GM21390 (cell line): ENCODE results near the gene ADCY9.
"Not testable (repeated sequence)": the region's sequence is repeated elsewhere in the genome, so short reads cannot be mapped to it uniquely, and the experiment has no call there.

Experiments
- ATAC-seq: cut with Tn5 transposase; IDR thresholded peaks from one replicate; pipeline ENCODE4 v1.9.1; 2021; ENCODE audit not compliant: unreplicated experiment

ADCY9 gene

DNA sequence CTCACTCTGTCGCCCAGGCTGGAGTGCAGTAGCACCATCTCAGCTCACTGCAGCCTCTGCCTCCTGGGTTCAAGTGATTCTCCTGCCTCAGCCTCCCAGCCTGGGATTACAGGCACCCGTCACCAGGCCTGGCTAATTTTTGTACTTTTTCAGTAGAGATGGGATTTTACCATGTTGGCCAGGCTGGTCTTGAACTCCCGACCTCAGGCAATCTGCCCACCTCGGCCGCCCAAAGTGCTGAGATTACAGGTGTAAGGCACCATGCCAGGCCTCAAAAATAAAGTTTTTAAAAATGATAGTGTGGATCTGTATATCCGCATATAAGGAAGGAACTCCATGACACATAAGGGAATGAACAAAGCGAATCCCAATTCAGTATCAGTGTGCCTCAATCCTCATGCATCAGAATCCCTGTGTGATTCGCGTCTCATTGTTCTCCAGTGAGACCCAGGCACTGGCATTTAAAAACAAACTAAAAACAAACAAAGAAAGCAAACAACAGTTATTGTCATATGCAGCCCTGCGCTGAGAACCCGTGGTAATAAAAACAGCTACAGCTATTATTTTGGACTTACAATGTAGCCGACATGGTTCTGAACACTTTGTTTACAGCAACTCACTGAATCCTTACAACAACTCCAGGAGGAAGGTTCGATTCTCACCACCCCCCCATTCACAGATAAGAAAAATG lies 181.6 kb downstream of the ADCY9 start:
- no peak for ATAC-seq

DNA sequence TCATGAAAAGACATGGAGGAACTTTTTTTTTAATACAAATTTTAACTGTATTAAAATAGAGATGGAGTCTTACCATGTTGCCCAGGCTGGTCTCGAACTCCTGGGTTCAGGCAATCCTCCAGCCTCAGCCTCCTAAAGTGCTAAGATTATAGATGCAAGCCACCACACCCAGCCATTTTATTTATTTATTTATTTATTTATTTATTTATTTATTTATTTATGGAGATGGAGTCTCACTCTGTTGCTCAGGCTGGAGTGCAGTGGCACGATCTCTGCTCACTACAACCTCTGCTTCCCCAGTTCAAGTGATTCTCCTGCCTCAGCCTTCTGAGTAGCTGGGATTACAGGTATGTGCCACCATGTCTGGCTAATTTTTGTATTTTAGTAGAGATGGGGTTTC lies 189.1 kb downstream of the ADCY9 start:
- ATAC-seq: not testable (repeated sequence)

DNA sequence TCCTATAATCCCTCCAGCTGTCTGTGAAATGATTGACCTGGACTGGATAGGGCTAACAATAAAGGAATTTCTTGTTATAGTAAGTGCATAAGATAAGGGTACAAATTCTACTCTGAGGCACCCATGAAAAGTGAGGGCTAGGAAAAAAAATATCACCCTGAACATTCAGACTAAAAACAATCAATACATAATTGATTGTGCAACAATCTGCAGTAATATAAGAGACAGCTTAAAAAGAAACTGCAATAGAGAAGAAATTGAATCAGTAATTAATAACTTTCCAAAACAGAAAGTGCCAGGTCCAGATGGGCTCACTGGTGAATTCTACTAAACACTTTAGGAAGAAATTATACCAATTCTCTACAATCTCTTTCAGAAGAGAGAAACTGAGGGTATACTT lies 191.5 kb downstream of the ADCY9 start:
- no peak for ATAC-seq

DNA sequence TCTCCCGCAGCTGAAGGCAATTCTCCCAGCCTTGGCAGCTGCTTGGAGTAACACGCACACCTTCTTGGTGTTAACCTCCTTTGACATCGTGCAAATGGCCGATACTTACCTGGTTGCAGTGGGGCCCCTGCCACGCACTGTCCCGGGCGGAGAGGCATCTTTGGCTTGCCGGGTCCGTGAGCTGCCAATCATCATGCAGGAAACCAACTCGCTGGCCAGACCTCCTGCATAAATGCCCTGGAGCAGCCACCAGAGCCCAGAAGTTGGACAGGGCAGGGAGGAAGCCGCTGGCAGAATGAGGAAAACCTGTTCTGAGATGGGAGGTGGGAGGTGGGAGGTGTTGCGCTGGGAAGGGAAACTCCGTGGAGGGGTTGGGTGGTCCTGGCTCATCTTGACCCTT lies 194.0 kb downstream of the ADCY9 start:
- no peak for ATAC-seq

DNA sequence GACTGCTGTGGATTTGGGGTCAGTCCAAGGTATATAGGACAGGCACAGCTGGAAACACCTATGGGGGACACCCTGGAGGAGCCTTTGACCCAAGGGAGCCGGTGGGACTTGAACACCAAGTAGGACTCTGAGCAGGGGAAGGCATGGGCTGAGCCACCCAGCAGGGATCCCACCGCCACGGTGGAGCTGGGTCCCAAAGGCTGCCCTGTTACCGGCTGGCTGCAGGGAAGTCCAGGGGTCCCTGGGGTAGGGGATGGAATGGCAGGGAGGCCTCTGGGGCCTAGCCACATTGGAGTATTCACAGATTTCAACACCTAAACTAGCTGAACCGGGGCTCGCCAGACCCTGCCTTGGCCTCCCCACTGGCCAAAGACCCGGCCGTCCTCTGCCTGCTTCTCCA lies 196.0 kb downstream of the ADCY9 start:
- no peak for ATAC-seq

DNA sequence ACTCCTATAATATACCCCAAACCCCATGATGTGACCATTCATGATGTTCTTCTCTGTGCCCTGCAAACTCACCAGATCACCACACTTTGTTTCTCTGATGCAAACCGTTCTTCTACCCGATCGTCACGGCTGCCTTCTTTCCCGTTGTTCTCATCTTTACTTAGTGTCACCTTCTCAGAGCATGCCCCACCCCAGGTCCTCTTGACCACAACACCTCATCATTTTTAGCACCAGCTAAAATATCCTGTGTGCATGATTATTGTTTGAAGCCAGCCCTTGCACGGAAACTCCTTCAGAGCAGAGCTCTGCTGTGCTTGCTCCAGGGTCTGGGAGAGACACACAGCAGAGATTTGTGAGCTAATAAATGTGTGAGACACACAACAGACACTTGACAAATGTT lies 196.8 kb downstream of the ADCY9 start:
- no peak for ATAC-seq

DNA sequence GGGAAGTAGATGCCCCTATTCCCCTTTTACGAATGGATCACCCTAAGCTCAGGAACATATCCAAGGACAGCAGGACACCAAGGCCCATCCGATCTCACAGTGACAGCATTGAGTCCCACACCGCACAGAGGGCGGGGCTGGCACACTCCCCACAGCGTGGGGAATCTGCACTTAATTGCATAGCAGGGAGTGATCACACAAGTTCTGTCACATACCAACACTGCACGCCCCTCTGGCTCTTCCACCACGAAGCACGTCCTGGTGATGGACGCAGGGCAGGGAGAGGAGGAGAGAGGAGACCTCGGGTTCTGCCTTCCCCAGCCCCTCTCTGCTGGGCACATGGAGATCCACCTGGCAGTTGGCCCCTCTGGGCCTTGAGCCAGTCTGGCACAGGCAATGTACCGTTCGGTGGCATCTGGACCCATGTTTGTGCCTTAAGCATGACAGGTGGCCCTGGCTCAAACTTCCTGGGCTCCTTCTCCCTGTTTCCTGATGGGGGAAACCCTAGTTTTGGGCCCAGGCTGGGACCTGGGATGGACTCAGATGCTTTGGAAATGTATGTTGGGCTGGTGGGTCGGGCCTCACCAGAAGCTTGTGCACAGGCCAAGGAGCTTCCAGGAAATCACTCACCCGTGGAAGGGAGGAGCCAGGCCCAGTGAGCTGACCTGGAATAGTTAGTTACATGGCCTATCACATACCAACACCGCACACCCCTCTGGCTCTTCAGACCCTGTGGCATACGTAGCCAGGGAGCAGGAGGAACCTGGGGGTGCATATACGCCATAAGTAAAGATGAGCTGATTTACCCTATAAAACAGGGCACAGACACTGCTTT lies 200.6 kb downstream of the ADCY9 start:
- ATAC-seq: no peak

DNA sequence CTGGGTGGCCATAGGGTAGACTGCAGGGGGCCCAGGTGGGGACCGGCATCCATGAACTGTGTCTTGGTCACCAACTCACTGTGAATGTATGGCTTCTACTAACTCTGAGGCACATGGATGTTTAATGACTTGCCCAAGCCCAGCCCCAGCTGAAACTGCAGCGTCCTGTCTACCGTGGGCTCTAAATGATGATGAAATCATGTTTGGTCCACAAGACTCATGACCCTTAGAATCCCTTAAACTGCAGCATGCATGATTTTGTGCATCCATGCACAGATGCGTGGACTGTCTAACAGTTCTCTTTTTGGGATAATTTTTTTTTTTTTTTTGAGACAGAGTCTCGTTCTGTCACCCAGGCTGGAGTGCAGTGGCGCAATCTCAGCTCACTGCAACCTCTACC lies 203.3 kb downstream of the ADCY9 start:
- no peak for ATAC-seq
